Measurements from ENCODE around the gene SMPDL3B. TPM values are rescaled to one million over a fixed set of nuclear protein-coding genes. Genes with fewer than 3 reads are reported as not detected.

Gene SMPDL3B
- total and polyA plus RNA-seq, 2 of the 4 experiments (the other 2 are of a cell fraction): not detected

DNA sequence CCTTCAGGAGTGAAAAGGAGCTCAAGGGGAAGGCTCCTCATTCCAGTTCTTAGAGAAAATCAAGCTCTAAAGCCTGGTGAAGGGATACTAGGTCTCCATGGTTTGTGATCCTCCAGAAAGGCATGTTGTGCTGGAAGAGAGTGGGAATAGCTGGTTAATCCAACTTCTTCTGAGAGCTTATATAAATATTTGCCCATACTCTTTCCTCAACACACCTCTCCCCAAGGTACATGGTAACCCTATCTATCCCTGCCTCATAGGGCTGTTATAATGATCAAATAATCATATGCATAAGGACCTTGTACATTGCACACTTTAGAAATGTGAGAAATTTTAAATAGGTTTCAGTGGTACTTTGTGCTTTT, 39.6 kb downstream of the SMPDL3B start:
- ATAC-seq (ENCODE audit: low read depth): no peak
- POLR2A ChIA-PET (ENCODE audit: unreplicated experiment): no interaction called here

More for the DNA sequence above, 39.6 kb downstream of the SMPDL3B start:
- Histone ChIP-seq H3K36me3 (ENCODE audit: control insufficient read depth, insufficient read depth, low read length) (peaks cover 9% of the 10 kb centered on the region), H2BK120ac (ENCODE audit: low read depth, low read length) (no peak overlapping the region), H3K79me1 (ENCODE audit: low read depth in 1 of 2, low read length in 2 of 2) (peaks cover 4 to 13% of the 10 kb centered on the region in 2 experiments; a peak in 3 of 4 replicates), H4K8ac (ENCODE audit: low read depth in 2 of 2, low read length in 2 of 2) (no peak overlapping the region), H3K9me3 (ENCODE audit: control insufficient read depth, insufficient read depth, low read length) (no peaks in the 10 kb centered on the region), H3K9ac (ENCODE audit: low read depth, low read length) (no peak overlapping the region), H3K4me2 (ENCODE audit: low read depth, low read length) (no peak overlapping the region), H4K5ac (ENCODE audit: low read depth, low read length) (no peak overlapping the region), H2AFZ (replicated peaks; ENCODE audit: low read length, poor library complexity) (no peak overlapping the region), H2BK15ac (ENCODE audit: low read depth, low read length) (no peak overlapping the region), H2BK20ac (ENCODE audit: low read depth, low read length) (no peak overlapping the region), H3K27me3 (ENCODE audit: control insufficient read depth, insufficient read depth, low read length) (no peaks in the 10 kb centered on the region), H3K23ac (ENCODE audit: low read depth, low read length) (no peak overlapping the region), H4K20me1 (ENCODE audit: insufficient read depth, low read length) (no peaks in the 10 kb centered on the region), H2AK5ac (ENCODE audit: low read depth, low read length) (no peak overlapping the region), H3K56ac (ENCODE audit: extremely low read depth, insufficient read depth, low read length) (no peak overlapping the region), H3K27ac (ENCODE audit: insufficient read depth, low read length) (no peak overlapping the region), H3K14ac (replicated peaks; ENCODE audit: low read depth, low read length) (no peak overlapping the region), H3K4me1 (ENCODE audit: control insufficient read depth, insufficient read depth, low read length) (peaks cover 11% of the 10 kb centered on the region), H3K9me1 (ENCODE audit: insufficient read depth, low read length) (peaks cover 9% of the 10 kb centered on the region), H2AK9ac (replicated peaks; ENCODE audit: low read depth, low read length, poor library complexity) (no peak overlapping the region), H4K91ac (ENCODE audit: insufficient read depth, low read depth, low read length) (no peak overlapping the region), H3K4me3 (ENCODE audit: insufficient read depth, low read depth, low read length) (no peak overlapping the region), H3K18ac (ENCODE audit: low read depth, low read length) (no peak overlapping the region), H3K4ac (ENCODE audit: low read depth, low read length) (no peak overlapping the region), H2BK5ac (ENCODE audit: low read depth, low read length, poor library complexity, severe bottlenecking) (no peak overlapping the region)
- intact Hi-C loops (cut with micrococcal nuclease): no loop called here
- TF ChIP-seq SMC3 (IDR thresholded peaks at IDR 0.05; ENCODE audit: low read depth, low read length): no peak
- TF ChIP-seq NFE2L2 (IDR thresholded peaks at IDR 0.05; ENCODE audit: low read depth, low read length): no peak
- TF ChIP-seq CEBPB (IDR thresholded peaks at IDR 0.05; ENCODE audit: low read depth, low read length): no peak
- TF ChIP-seq ELK1 (IDR thresholded peaks at IDR 0.05; ENCODE audit: borderline replicate concordance, low read depth, low read length): no peak
- TF ChIP-seq, protein P1, sequence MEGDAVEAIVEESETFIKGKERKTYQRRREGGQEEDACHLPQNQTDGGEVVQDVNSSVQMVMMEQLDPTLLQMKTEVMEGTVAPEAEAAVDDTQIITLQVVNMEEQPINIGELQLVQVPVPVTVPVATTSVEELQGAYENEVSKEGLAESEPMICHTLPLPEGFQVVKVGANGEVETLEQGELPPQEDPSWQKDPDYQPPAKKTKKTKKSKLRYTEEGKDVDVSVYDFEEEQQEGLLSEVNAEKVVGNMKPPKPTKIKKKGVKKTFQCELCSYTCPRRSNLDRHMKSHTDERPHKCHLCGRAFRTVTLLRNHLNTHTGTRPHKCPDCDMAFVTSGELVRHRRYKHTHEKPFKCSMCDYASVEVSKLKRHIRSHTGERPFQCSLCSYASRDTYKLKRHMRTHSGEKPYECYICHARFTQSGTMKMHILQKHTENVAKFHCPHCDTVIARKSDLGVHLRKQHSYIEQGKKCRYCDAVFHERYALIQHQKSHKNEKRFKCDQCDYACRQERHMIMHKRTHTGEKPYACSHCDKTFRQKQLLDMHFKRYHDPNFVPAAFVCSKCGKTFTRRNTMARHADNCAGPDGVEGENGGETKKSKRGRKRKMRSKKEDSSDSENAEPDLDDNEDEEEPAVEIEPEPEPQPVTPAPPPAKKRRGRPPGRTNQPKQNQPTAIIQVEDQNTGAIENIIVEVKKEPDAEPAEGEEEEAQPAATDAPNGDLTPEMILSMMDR (conservative IDR thresholded peaks at IDR 0.05; ENCODE audit: low read depth, low read length): no peak
- no peak for TF ChIP-seq USF2 (IDR thresholded peaks at IDR 0.05; ENCODE audit: low read depth, low read length)
- TF ChIP-seq RFX5 (IDR thresholded peaks at IDR 0.05; ENCODE audit: low read depth, low read length): no peak
- no peak for TF ChIP-seq RAD21 (IDR thresholded peaks at IDR 0.05; ENCODE audit: low read length)
- TF ChIP-seq POLR2A (IDR thresholded peaks at IDR 0.05; ENCODE audit: low read depth, low read length): no peak
- TF ChIP-seq MAZ (IDR thresholded peaks at IDR 0.05; ENCODE audit: borderline replicate concordance, low read depth, low read length): no peak
- no peak for TF ChIP-seq RCOR1 (IDR thresholded peaks at IDR 0.05; ENCODE audit: insufficient replicate concordance, low read length)
- no peak for TF ChIP-seq CHD1 (IDR thresholded peaks at IDR 0.05; ENCODE audit: low read depth, low read length)
- TF ChIP-seq MXI1 (IDR thresholded peaks at IDR 0.05; ENCODE audit: borderline replicate concordance, low read depth, low read length): no peak
- no peak for TF ChIP-seq FOS (IDR thresholded peaks at IDR 0.05; ENCODE audit: low read depth, low read length)
- no peak for TF ChIP-seq MAFK (IDR thresholded peaks at IDR 0.05; ENCODE audit: low read depth, low read length)
- TF ChIP-seq BHLHE40 (IDR thresholded peaks at IDR 0.05; ENCODE audit: low read depth, low read length): no peak
- CTCF ChIA-PET: no interaction called here
- in situ Hi-C loops (cut with MboI; ENCODE audit: low sequenced_read_pairs): no loop called here
- no TSS peak for BruUV-seq (replicated peaks)
- DNase-seq: no peak
- dilution Hi-C loops (cut with HindIII; ENCODE audit: low sequenced_read_pairs, unreplicated experiment): no loop called here

All from IMR-90 (cell line).